Erythroblast (primary cell): ENCODE data around the gene CARS2.

ENCODE experiments used
- GATA1 ChIP-seq: IDR thresholded peaks from 2 replicates; pipeline ENCODE4 v1.6.1; 2011; ENCODE audit warnings: low read depth, mild to moderate bottlenecking, control low read depth, low read length, moderate library complexity
- POLR2A ChIP-seq: IDR thresholded peaks from 2 replicates; pipeline ENCODE4 v1.6.1; 2011; ENCODE audit warnings: mild to moderate bottlenecking, low read length

GRCh38 chr13:110722971-110723370 is 17.1 kb upstream of the CARS2 start:
- TF ChIP-seq POLR2A (no peak), GATA1 (no peak)
